SK-N-SH (cell line): ENCODE measurements around the gene KHSRP. TPM values are rescaled to one million over a fixed set of nuclear protein-coding genes. Genes with fewer than 3 reads are reported as not detected.

Experiments
- CTCF ChIA-PET: fragments of 300-600, 350-600 bp; formaldehyde crosslinking; extraction: SDS; loops from one replicate; lab custom pipeline; 2021; lab: Yijun Ruan, JAX
- POLR2A ChIA-PET: fragments of 350-600 bp; sonication (Branson Sonifier 250); formaldehyde crosslinking; extraction: SDS; loops from one replicate; lab custom pipeline; 2020; ENCODE audit warnings: antibody characterized with exemption, inconsistent platforms; lab: Yijun Ruan, JAX
- DNase-seq: peaks from one replicate; pipeline ENCODE4 v3.0.0; 2012
- H2AFZ ChIP-seq: fragments of 200-600 bp; sonication (generic); 2 replicates; pipeline ENCODE4 v1.8.1; 2016; ENCODE audit warnings: antibody characterized with exemption, mild to moderate bottlenecking, low read depth
- H3F3A ChIP-seq: fragments of 200-600 bp; sonication (generic); replicated peaks from 2 replicates; pipeline ENCODE3; 2016; ENCODE audit warnings: antibody characterized with exemption, mild to moderate bottlenecking; ENCODE audit not compliant: insufficient read depth
- H3K27ac ChIP-seq, 2 experiments: fragments of 200-500 bp in 1 of 2; fragments of 200-600 bp in 1 of 2; sonication (Bioruptor generic) in 1 of 2; sonication (generic), shearing (Covaris generic) in 1 of 2; 2 replicates each; pipeline versions ENCODE4 v1.5.1 to v1.6.1; 2014 to 2016; ENCODE audit warnings: low read depth in 2 of 2, inconsistent platforms in 1 of 2, low read length in 1 of 2, mild to moderate bottlenecking in 1 of 2, mixed read lengths in 1 of 2
- H3K27me3 ChIP-seq: fragments of 200-600 bp; sonication (generic), shearing (Covaris generic); 2 replicates; pipeline ENCODE4 v1.6.1; 2016; ENCODE audit warnings: mixed run types; ENCODE audit not compliant: insufficient read depth
- H3K36me3 ChIP-seq, 2 experiments: fragments of 200-500 bp in 1 of 2; fragments of 200-600 bp in 1 of 2; sonication (Bioruptor generic) in 1 of 2; sonication (generic) in 1 of 2; replicated peaks in 1 of 2; 2 replicates each; pipeline versions ENCODE3 to v1.5.1; 2014 to 2016; ENCODE audit warnings: low read length in 1 of 2, mild to moderate bottlenecking in 1 of 2; ENCODE audit not compliant: insufficient read depth in 2 of 2, control insufficient read depth in 1 of 2
- H3K4me1 ChIP-seq, 2 experiments: fragments of 200-500 bp in 1 of 2; fragments of 200-600 bp in 1 of 2; sonication (Bioruptor generic) in 1 of 2; sonication (generic), shearing (Covaris generic) in 1 of 2; 2 replicates each; pipeline versions ENCODE4 v1.5.1 to v1.6.1; 2014 to 2016; ENCODE audit warnings: low read depth in 1 of 2, low read length in 1 of 2, mixed run types in 1 of 2; ENCODE audit not compliant: insufficient read depth in 2 of 2, control insufficient read depth in 1 of 2
- H3K4me2 ChIP-seq: fragments of 200-600 bp; sonication (generic), shearing (Covaris generic); 2 replicates; pipeline ENCODE4 v1.6.1; 2017; ENCODE audit warnings: mixed run types
- H3K4me3 ChIP-seq, 2 experiments: fragments of 200-500 bp in 1 of 2; fragments of 200-600 bp in 1 of 2; sonication (Bioruptor generic) in 1 of 2; sonication (generic), shearing (Covaris generic) in 1 of 2; 2 replicates each; pipeline versions ENCODE4 v1.5.1 to v1.8.1; 2014 to 2016; ENCODE audit warnings: low read depth in 2 of 2, inconsistent platforms in 1 of 2, low read length in 1 of 2, mild to moderate bottlenecking in 1 of 2, mixed read lengths in 1 of 2, moderate library complexity in 1 of 2
- H3K79me2 ChIP-seq: fragments of 200-600 bp; sonication (generic); 2 replicates; pipeline ENCODE4 v1.8.1; 2017; ENCODE audit warnings: mild to moderate bottlenecking; ENCODE audit not compliant: insufficient read depth
- H3K9ac ChIP-seq: fragments of 200-600 bp; sonication (generic); 2 replicates; pipeline ENCODE4 v1.6.1; 2017; ENCODE audit warnings: mixed run types
- H3K9me2 ChIP-seq: fragments of 200-600 bp; sonication (generic); 2 replicates; pipeline ENCODE4 v1.6.1; 2017; ENCODE audit warnings: mixed run types
- H3K9me3 ChIP-seq: fragments of 200-600 bp; sonication (generic); 2 replicates; pipeline ENCODE4 v1.6.1; 2017; ENCODE audit warnings: mixed run types, mild to moderate bottlenecking, moderate library complexity
- H4K20me1 ChIP-seq: fragments of 200-600 bp; sonication (generic); 2 replicates; pipeline ENCODE4 v1.6.1; 2017; ENCODE audit warnings: mild to moderate bottlenecking, mixed run types; ENCODE audit not compliant: insufficient read depth
- CHD2 ChIP-seq: fragments of 150-350 bp; IDR thresholded peaks from 2 replicates; pipeline ENCODE4 v1.6.1; 2018; ENCODE audit warnings: low read length; ENCODE audit not compliant: partially characterized antibody
- CTCF ChIP-seq: fragments of 200-600 bp; sonication (generic); IDR thresholded peaks from 2 replicates; pipeline ENCODE4 v1.6.1; 2017; ENCODE audit warnings: antibody characterized with exemption, mild to moderate bottlenecking, moderate library complexity
- ELF1 ChIP-seq: IDR thresholded peaks from 2 replicates; pipeline ENCODE4 v1.4.0; 2012
- EP300 ChIP-seq, 2 experiments: IDR thresholded peaks; 2 replicates each; pipeline versions ENCODE4 v1.4.0 to v1.6.1; 2012; ENCODE audit warnings: borderline replicate concordance in 1 of 2, low read depth in 1 of 2, low read length in 1 of 2
- EZH2phosphoT487 ChIP-seq: fragments of 200-600 bp; sonication (generic); IDR thresholded peaks from 2 replicates; pipeline ENCODE4 v1.6.1; 2017; ENCODE audit warnings: low read depth, mixed run types, mild to moderate bottlenecking, antibody characterized with exemption, moderate library complexity, borderline replicate concordance
- GABPA ChIP-seq: IDR thresholded peaks from 2 replicates; pipeline ENCODE4 v1.4.0; 2012; ENCODE audit warnings: low read depth, mild to moderate bottlenecking
- GATA2 ChIP-seq: sonication (generic); formaldehyde crosslinking; IDR thresholded peaks from 2 replicates; pipeline ENCODE4 v1.5.0; 2020; ENCODE audit warnings: mild to moderate bottlenecking, missing genetic modification reagents
- MAX ChIP-seq: IDR thresholded peaks from 2 replicates; pipeline ENCODE4 v1.4.0; 2012; ENCODE audit warnings: low read depth
- MXI1 ChIP-seq: IDR thresholded peaks from 2 replicates; pipeline ENCODE4 v1.6.1; 2012; ENCODE audit warnings: mild to moderate bottlenecking, low read depth, low read length, improper control_type of control experiment
- NRF1 ChIP-seq: IDR thresholded peaks from 2 replicates; pipeline ENCODE4 v1.6.1; 2012; ENCODE audit warnings: low read depth, mild to moderate bottlenecking, low read length
- POLR2AphosphoS5 ChIP-seq: IDR thresholded peaks from 2 replicates; pipeline ENCODE4 v1.6.1; 2012; ENCODE audit warnings: low read depth, low read length
- SIN3A ChIP-seq: IDR thresholded peaks from 2 replicates; pipeline ENCODE4 v1.6.1; 2012; ENCODE audit warnings: low read depth, mild to moderate bottlenecking, low read length, moderate library complexity, borderline replicate concordance
- SMC3 ChIP-seq: IDR thresholded peaks from 2 replicates; pipeline ENCODE4 v1.6.1; 2012; ENCODE audit warnings: low read depth, low read length, improper control_type of control experiment
- TAF1 ChIP-seq: IDR thresholded peaks from 2 replicates; pipeline ENCODE4 v1.6.1; 2012; ENCODE audit warnings: low read depth, mild to moderate bottlenecking, low read length, moderate library complexity, borderline replicate concordance
- YY1 ChIP-seq: IDR thresholded peaks from 2 replicates; pipeline ENCODE4 v1.4.0; 2012; ENCODE audit warnings: low read depth, mild to moderate bottlenecking
- WGBS: methylation state at CpG from one replicate; pipeline ENCODE4 v1.1.6; 2017; ENCODE audit warnings: low lambda C conversion rate; 5-methylcytosine and 5-hydroxymethylcytosine counted together
- polyA plus RNA-seq, 3 experiments: library from polyadenylated mRNA; depleted of rRNA; stranded (reverse); fragments of >200 nt; gene quantifications; 2 replicates each; pipeline ENCODE4 v1.2.3, GENCODE V29; 2012

KHSRP gene
- polyA plus RNA-seq, 1 of the 3 experiments (the other 2 are of a cell fraction), result 96.8 TPM

GRCh38 chr19:6393074-6393982 lies 31.3 kb downstream of the KHSRP start, which contains the start of gene GTF2F1:
Gene GTF2F1 (minus strand): TSS chr19:6393164. CDS start chr19:6392995, 169 bp downstream.
- Histone ChIP-seq H3K9ac (peak within 1 kb of the TSS; percentile 85), H2AFZ (peak within 1 kb of the TSS; percentile 92), H3K4me2 (peak within 1 kb of the TSS; percentile 94), H3K27me3 (no peaks in the 10 kb centered on the region), H3K9me3 (no peaks in the 10 kb centered on the region), H3K9me2 (no peaks in the 10 kb centered on the region), H3K4me1 (peaks cover 5 to 11% of the 10 kb centered on the region in 2 experiments; a peak in 2 of 4 replicates), H3K27ac (peak within 1 kb of the TSS; percentile 94), H3K36me3 (peaks cover 17% of the 10 kb centered on the region in 2 experiments), H4K20me1 (no peaks in the 10 kb centered on the region), H3F3A (no peaks in the 10 kb centered on the region)
- POLR2A ChIA-PET, result interaction anchor here (0.6 to 1.5 kb wide), 3 partner anchors 17 to 151 kb away, joined by 3 to 4 read pairs (median 3); no protein-coding TSS in a partner anchor
- CTCF ChIA-PET, result interaction anchor here (0.6 to 2.2 kb wide), 4 partner anchors 17 to 345 kb away, joined by 3 to 8 read pairs (median 3); partner anchors contain the start of gene ALKBH7
- peak; percentile 99 for DNase-seq
- TF ChIP-seq SMC3 (no peak), YY1 (peak; percentile 35; the same call in 1 of the 2 replicates), ELF1 (peak; percentile 86), EP300 (IDR thresholded peaks at IDR 0.05; ENCODE audit: borderline replicate concordance in 1 of 2, low read depth in 1 of 2, low read length in 1 of 2) (peak in 1 of 2 experiments; percentile 14; a peak in 1 of 4 replicates), NRF1 (peak; percentile 80), EZH2phosphoT487 (no peak), SIN3A (peak; percentile 81; the same call in 1 of the 2 replicates), MXI1 (peak; percentile 73), GATA2 (CRISPR knock-in tag) (no peak), TAF1 (0 out of 2 replicates have a peak, but pooled peaks have one; percentile 35), POLR2AphosphoS5 (peak; percentile 70; the same call in 1 of the 2 replicates), GABPA (peak; percentile 91), CTCF (peak; percentile 20; the same call in 1 of the 2 replicates), MAX (peak; percentile 24; the same call in 1 of the 2 replicates), CHD2 (peak; percentile 83)
- TF ChIP-seq, all 33 proteins: peak for 12
- peaks cover 43% of the 10 kb centered on the region for H3K79me2 ChIP-seq
- H3K4me3 ChIP-seq, result peak within 1 kb of the TSS; percentile 84 to 89
- 4% methylated on average over 16 of the region's 69 CpGs for WGBS
